RWPE1 (cell line): ENCODE data around the gene CGN.

ENCODE experiments used
- CTCF ChIA-PET: fragments of 350-600 bp; sonication (Branson Sonifier 250); formaldehyde crosslinking; extraction: SDS; loops from one replicate; lab custom pipeline; 2021; lab: Yijun Ruan, JAX
- POLR2A ChIA-PET: fragments of 400-600 bp; formaldehyde crosslinking; extraction: SDS; loops from one replicate; lab custom pipeline; 2020; ENCODE audit warnings: antibody characterized with exemption; ENCODE audit not compliant: low non-redundant PET; lab: Yijun Ruan, JAX
- DNase-seq: peaks from one replicate; pipeline ENCODE4 v3.0.0; 2012; ENCODE audit warnings: low spot score
- H3K27ac ChIP-seq: fragments of 450-650 bp; 2 replicates; pipeline ENCODE4 v1.5.1; 2017
- CTCF ChIP-seq: fragments of 450-650 bp; conservative IDR thresholded peaks from 2 replicates; pipeline ENCODE4 v1.5.1; 2017; ENCODE audit warnings: low read depth, mild to moderate bottlenecking

CGN gene

GRCh38 chr1:151475175-151475574 lies 36.0 kb upstream of the CGN start:
- TF ChIP-seq CTCF: no peak
- no peak overlapping the region for H3K27ac ChIP-seq
- DNase-seq: no peak
- CTCF ChIA-PET: interaction anchor here (0.9 kb wide), 1 partner anchor 14 kb away, joined by 3 read pairs; no protein-coding TSS in a partner anchor
- POLR2A ChIA-PET: interaction anchor here (0.6 kb wide), 1 partner anchor 16 kb away, joined by 3 read pairs; the partner anchor contains the start of gene POGZ

GRCh38 chr1:151476083-151476482 lies 35.1 kb upstream of the CGN start:
- ChIA-PET POLR2A (no interaction called here), CTCF (interaction anchor here (0.5 kb wide), 1 partner anchor 222 kb away, joined by 3 read pairs; no protein-coding TSS in a partner anchor)
- no peak for TF ChIP-seq CTCF
- no peak for DNase-seq
- no peak overlapping the region for H3K27ac ChIP-seq

- POLR2A ChIA-PET: no interaction called here
- CTCF ChIA-PET: interaction anchor here (0.6 to 1.1 kb wide), 2 partner anchors 59 to 142 kb away, joined by 3 to 12 read pairs; no protein-coding TSS in a partner anchor
- no peak for TF ChIP-seq CTCF
- DNase-seq: no peak
- no peak overlapping the region for H3K27ac ChIP-seq
Observed at GRCh38 chr1:151477066-151477465, 34.1 kb upstream of the CGN start.

- ChIA-PET POLR2A (no interaction called here), CTCF (interaction anchor here (0.6 kb wide), 1 partner anchor 13 kb away, joined by 6 read pairs; no protein-coding TSS in a partner anchor)
- TF ChIP-seq CTCF: no peak
- no peak overlapping the region for H3K27ac ChIP-seq
- DNase-seq: no peak
Observed at GRCh38 chr1:151478140-151478812, 32.9 kb upstream of the CGN start.

- H3K27ac ChIP-seq: no peak overlapping the region
- ChIA-PET CTCF (no interaction called here), POLR2A (interaction anchor here (0.6 kb wide), 2 partner anchors 37 to 84 kb away, joined by 3 read pairs; no protein-coding TSS in a partner anchor)
Observed at GRCh38 chr1:151478923-151479322, 32.3 kb upstream of the CGN start.

GRCh38 chr1:151479462-151479861 lies 31.7 kb upstream of the CGN start:
- CTCF ChIA-PET: no interaction called here
- POLR2A ChIA-PET: interaction anchor here (0.6 kb wide), 2 partner anchors 37 to 83 kb away, joined by 3 read pairs; no protein-coding TSS in a partner anchor

More at GRCh38 chr1:151478923-151479322, 32.3 kb upstream of the CGN start:
- no peak for DNase-seq
- no peak for TF ChIP-seq CTCF

More at GRCh38 chr1:151479462-151479861, 31.7 kb upstream of the CGN start:
- DNase-seq: no peak
- no peak for TF ChIP-seq CTCF
- no peak overlapping the region for H3K27ac ChIP-seq
